GM06990 (cell line): ENCODE measurements around the gene GNGT1.

Experiments
- DNase-seq: peaks from one replicate; pipeline ENCODE4 v3.0.0-alpha.2; 2011; ENCODE audit not compliant: insufficient read length; ENCODE audit errors: extremely low read depth
- H3K27me3 ChIP-seq: replicated peaks from 2 replicates; pipeline ENCODE4 v1.6.0; 2011; ENCODE audit warnings: low read length; ENCODE audit not compliant: control insufficient read depth, insufficient read depth
- H3K36me3 ChIP-seq: 2 replicates; pipeline ENCODE4 v1.5.1; 2011; ENCODE audit warnings: low read length; ENCODE audit not compliant: control insufficient read depth, insufficient read depth
- H3K4me3 ChIP-seq: replicated peaks from 2 replicates; pipeline ENCODE4 v1.5.1; 2011; ENCODE audit warnings: low read depth, mild to moderate bottlenecking, control low read depth, low read length
- CTCF ChIP-seq: IDR thresholded peaks from 2 replicates; pipeline ENCODE4 v1.5.1; 2011; ENCODE audit warnings: low read length, control low read depth, mild to moderate bottlenecking, inconsistent platforms; ENCODE audit not compliant: insufficient read depth, poor library complexity, severe bottlenecking

Gene GNGT1

GRCh38 chr7:93873998-93874574 is 32.3 kb upstream of the GNGT1 start:
- no peak overlapping the region for H3K4me3 ChIP-seq
- H3K27me3 ChIP-seq: no peaks in the 10 kb centered on the region
- H3K36me3 ChIP-seq: no peaks in the 10 kb centered on the region
- no peak for TF ChIP-seq CTCF
- DNase-seq: no peak

GRCh38 chr7:93877742-93878141 is 28.6 kb upstream of the GNGT1 start:
- DNase-seq: no peak

GRCh38 chr7:93879356-93879755 is 27.0 kb upstream of the GNGT1 start:
- TF ChIP-seq CTCF: no peak
- no peaks in the 10 kb centered on the region for H3K36me3 ChIP-seq
- no peaks in the 10 kb centered on the region for H3K27me3 ChIP-seq
- H3K4me3 ChIP-seq: no peak overlapping the region
- DNase-seq: no peak

More at GRCh38 chr7:93877742-93878141, 28.6 kb upstream of the GNGT1 start:
- TF ChIP-seq CTCF: no peak
- H3K27me3 ChIP-seq: no peaks in the 10 kb centered on the region
- no peak overlapping the region for H3K4me3 ChIP-seq
- no peaks in the 10 kb centered on the region for H3K36me3 ChIP-seq

GRCh38 chr7:93882468-93882867 is 23.9 kb upstream of the GNGT1 start:
- DNase-seq: no peak
- Histone ChIP-seq H3K27me3 (no peaks in the 10 kb centered on the region), H3K36me3 (no peaks in the 10 kb centered on the region), H3K4me3 (no peak overlapping the region)
- TF ChIP-seq CTCF: no peak

- no peak for DNase-seq
- Histone ChIP-seq H3K4me3 (no peak overlapping the region), H3K27me3 (no peaks in the 10 kb centered on the region), H3K36me3 (no peaks in the 10 kb centered on the region)
- TF ChIP-seq CTCF: peak; percentile 2
Measured at GRCh38 chr7:93883078-93883916, 23.1 kb upstream of the GNGT1 start.
